Lung (tissue), 12 donors: ENCODE results near the gene GRAMD1B. TPM values are rescaled to one million over a fixed set of nuclear protein-coding genes. Genes with fewer than 3 reads are reported as not detected.

ENCODE experiments used
- ATAC-seq: fragments of 200-7000 bp; cut with Tn5 transposase; one replicate; pipeline ENCODE4 v1.9.1; 2020; ENCODE audit warnings: moderate number of reproducible peaks; ENCODE audit not compliant: insufficient read depth, low FRiP score
- DNase-seq, 3 donors: peaks; one replicate each; pipeline ENCODE4 v3.0.0-alpha.2; 2013 to 2017
- H3K27ac ChIP-seq, 2 donors: one replicate each; pipeline ENCODE4 v1.5.1; 2013; ENCODE audit warnings: mild to moderate bottlenecking in 2 of 2, moderate library complexity in 2 of 2, control low read depth in 1 of 2, inconsistent platforms in 1 of 2, low read depth in 1 of 2, low read length in 1 of 2
- H3K27me3 ChIP-seq, 3 donors: one replicate each; pipeline ENCODE4 v1.5.1; 2013; ENCODE audit warnings: low read length in 2 of 3; ENCODE audit not compliant: control insufficient read depth in 3 of 3, insufficient read depth in 3 of 3
- H3K36me3 ChIP-seq, 4 donors: one replicate each; pipeline ENCODE4 v1.5.1; 2013; ENCODE audit warnings: low read length in 4 of 4, mild to moderate bottlenecking in 1 of 4, moderate library complexity in 1 of 4; ENCODE audit not compliant: control insufficient read depth in 4 of 4, insufficient read depth in 4 of 4
- H3K4me1 ChIP-seq, 5 donors: one replicate each; pipeline ENCODE4 v1.5.1; 2013; ENCODE audit warnings: low read length in 5 of 5, mild to moderate bottlenecking in 2 of 5, moderate library complexity in 1 of 5; ENCODE audit not compliant: control insufficient read depth in 5 of 5, insufficient read depth in 5 of 5
- H3K4me3 ChIP-seq: one replicate; pipeline ENCODE4 v1.5.1; 2013; ENCODE audit warnings: mild to moderate bottlenecking, control low read depth, moderate library complexity
- H3K9ac ChIP-seq, 2 donors: one replicate each; pipeline ENCODE4 v1.5.1; 2013; ENCODE audit warnings: low read length in 2 of 2, control low read depth in 1 of 2; ENCODE audit not compliant: insufficient read depth in 1 of 2
- H3K9me3 ChIP-seq, 4 donors: one replicate each; pipeline ENCODE4 v1.5.1; 2013; ENCODE audit warnings: low read length in 3 of 4, mild to moderate bottlenecking in 1 of 4, moderate library complexity in 1 of 4; ENCODE audit not compliant: control insufficient read depth in 4 of 4, insufficient read depth in 3 of 4
- CTCF ChIP-seq: IDR thresholded peaks from 2 replicates; pipeline ENCODE4 v1.5.1; 2012; ENCODE audit warnings: mild to moderate bottlenecking; ENCODE audit errors: control extremely low read depth, extremely low read depth
- WGBS, 2 donors: extraction: QIAGEN DNeasy Blood & Tissue Kit; methylation state at CpG; one replicate each; pipeline ENCODE4 v1.1.7; 2013; 5-methylcytosine and 5-hydroxymethylcytosine counted together
- polyA plus RNA-seq, 2 donors: library from polyadenylated mRNA; stranded (reverse); fragments of 200-250 nt; gene quantifications; one replicate each; pipeline ENCODE4 v1.2.1, GENCODE V29; 2013
- total RNA-seq, 2 donors: library from RNA; depleted of rRNA in 1 of 2; stranded (reverse); fragments of >200 nt in 1 of 2; gene quantifications; one replicate each; pipeline ENCODE4 v1.2.1, GENCODE V29; 2014 to 2021
- donor health status: control.
- donor health status: control.
- donor health status: Bipolar disorder and iron deficiency.
- donor health status: healthy.
- donor health status: DM: yes; HTN: yes; CAD: no.

GRAMD1B gene
- total and polyA plus RNA-seq, 4 donors = 1.4 to 6.0 (median 3.3) TPM

- WGBS, 2 donors = 92 to 95% methylated on average over 4 of the region's 4 CpGs
- no peak for DNase-seq
- H3K9me3 ChIP-seq = no peaks in the 10 kb centered on the region
- H3K4me1 ChIP-seq = peaks cover 0 to 12% (median 0%) of the 10 kb centered on the region in 5 donors
- no peaks in the 10 kb centered on the region for H3K27me3 ChIP-seq
- no peak for ATAC-seq
- H3K27ac ChIP-seq = no peak overlapping the region
- no peaks in the 10 kb centered on the region for H3K36me3 ChIP-seq
- H3K4me3 ChIP-seq = no peak overlapping the region
- H3K9ac ChIP-seq = no peak overlapping the region
- no peak for TF ChIP-seq CTCF
Measured at GRCh38 chr11:123584186-123584585, 154.1 kb downstream of the GRAMD1B start.

GRCh38 chr11:123584737-123585136, 154.7 kb downstream of the GRAMD1B start:
- H3K9ac ChIP-seq = no peak overlapping the region
- H3K27ac ChIP-seq = no peak overlapping the region
- H3K9me3 ChIP-seq = no peaks in the 10 kb centered on the region
- no peak for ATAC-seq
- H3K27me3 ChIP-seq = no peaks in the 10 kb centered on the region
- H3K4me1 ChIP-seq = peaks cover 0 to 12% (median 0%) of the 10 kb centered on the region in 5 donors
- no peak for DNase-seq
- no peaks in the 10 kb centered on the region for H3K36me3 ChIP-seq
- no peak overlapping the region for H3K4me3 ChIP-seq
- no peak for TF ChIP-seq CTCF
- 86 to 91% methylated on average over 7 of the region's 7 CpGs for WGBS, 2 donors

- DNase-seq (no peak), ATAC-seq (no peak)
- Histone ChIP-seq H3K9me3 (no peaks in the 10 kb centered on the region), H3K27me3 (no peaks in the 10 kb centered on the region), H3K4me3 (no peak overlapping the region), H3K9ac (no peak overlapping the region), H3K27ac (no peak overlapping the region), H3K36me3 (no peaks in the 10 kb centered on the region), H3K4me1 (peaks cover 0 to 15% (median 0%) of the 10 kb centered on the region in 5 donors)
- no peak for TF ChIP-seq CTCF
- 71 to 80% methylated on average over 5 of the region's 5 CpGs for WGBS, 2 donors
Measured at GRCh38 chr11:123585206-123585605, 155.1 kb downstream of the GRAMD1B start.

- no peak for TF ChIP-seq CTCF
- Histone ChIP-seq H3K9ac (no peak overlapping the region), H3K27me3 (no peaks in the 10 kb centered on the region), H3K36me3 (no peaks in the 10 kb centered on the region), H3K9me3 (no peaks in the 10 kb centered on the region), H3K4me1 (peaks cover 0 to 20% (median 0%) of the 10 kb centered on the region in 5 donors), H3K4me3 (no peak overlapping the region), H3K27ac (no peak overlapping the region)
- WGBS, 2 donors = 67 to 70% methylated on average over 5 of the region's 5 CpGs
- DNase-seq (no peak), ATAC-seq (no peak)
Measured at GRCh38 chr11:123585706-123586105, 155.6 kb downstream of the GRAMD1B start.
